H1 (cell line): ENCODE data around the gene CCDC137. TPM values are rescaled to one million over a fixed set of nuclear protein-coding genes. Genes with fewer than 3 reads are reported as not detected.

Source experiments
- CTCF ChIA-PET: fragments of 300-600 bp; sonication (Branson Sonifier 250); formaldehyde crosslinking; loops from one replicate; lab custom pipeline; 2021; ENCODE audit not compliant: partially characterized antibody; lab: Charles Lee
- POLR2A ChIA-PET: fragments of 300-600 bp; sonication (Branson Sonifier 250); formaldehyde crosslinking; loops from one replicate; lab custom pipeline; 2021; ENCODE audit warnings: inconsistent platforms; ENCODE audit not compliant: partially characterized antibody; lab: Charles Lee
- DNase-seq, 2 experiments: peaks; one replicate each; pipeline versions ENCODE4 v3.0.0 to v3.0.0-alpha.2; 2010 to 2022; ENCODE audit warnings: low spot score in 2 of 2, low read depth in 1 of 2, mixed read lengths in 1 of 2
- FAIRE-seq: peaks from 2 replicates; lab custom pipeline; 2011; peaks lifted over from hg19 to GRCh38; lab: Jason Lieb, UNC
- H2AFZ ChIP-seq: 2 replicates; pipeline ENCODE4 v1.8.1; 2012; ENCODE audit warnings: low read length, inconsistent platforms
- H2AK5ac ChIP-seq: 2 replicates; pipeline ENCODE4 v1.6.1; 2013; ENCODE audit warnings: low read depth, low read length
- H2BK120ac ChIP-seq: replicated peaks from 2 replicates; pipeline ENCODE3; 2013; ENCODE audit warnings: low read depth, low read length, inconsistent platforms
- H2BK12ac ChIP-seq: 2 replicates; pipeline ENCODE4 v1.6.1; 2013; ENCODE audit warnings: low read depth, low read length
- H2BK15ac ChIP-seq: 2 replicates; pipeline ENCODE4 v1.6.1; 2013; ENCODE audit warnings: low read length
- H2BK20ac ChIP-seq: 2 replicates; pipeline ENCODE4 v1.6.1; 2013; ENCODE audit warnings: low read length
- H2BK5ac ChIP-seq: 2 replicates; pipeline ENCODE4 v1.6.1; 2013; ENCODE audit warnings: low read depth, low read length
- H3K14ac ChIP-seq: 2 replicates; pipeline ENCODE4 v1.6.1; 2013; ENCODE audit warnings: inconsistent platforms; ENCODE audit not compliant: insufficient read length
- H3K18ac ChIP-seq: 2 replicates; pipeline ENCODE4 v1.6.1; 2013; ENCODE audit warnings: low read length; ENCODE audit errors: extremely low read depth
- H3K23ac ChIP-seq: 2 replicates; pipeline ENCODE4 v1.6.1; 2013; ENCODE audit warnings: inconsistent platforms; ENCODE audit not compliant: insufficient read length
- H3K23me2 ChIP-seq: 2 replicates; pipeline ENCODE4 v1.6.1; 2013; ENCODE audit warnings: low read depth, low read length
- H3K27ac ChIP-seq: 2 replicates; pipeline ENCODE4 v1.6.1; 2011; ENCODE audit warnings: low read depth, low read length, inconsistent platforms
- H3K27me3 ChIP-seq, 4 experiments: replicated peaks in 1 of 4; 1 replicate in 1 of 4; 2 replicates in 3 of 4; pipeline versions ENCODE4 v1.6.1 to v1.8.1; 2011 to 2013; ENCODE audit warnings: low read length in 3 of 4, mild to moderate bottlenecking in 3 of 4, inconsistent platforms in 2 of 4, mixed read lengths in 2 of 4, moderate library complexity in 1 of 4; ENCODE audit not compliant: control insufficient read depth in 3 of 4, insufficient read depth in 3 of 4; ENCODE audit errors: extremely low read depth in 1 of 4
- H3K36me3 ChIP-seq, 4 experiments: 2 replicates each; pipeline versions ENCODE4 v1.6.1 to v1.8.1; 2011 to 2013; ENCODE audit warnings: mild to moderate bottlenecking in 4 of 4, low read length in 3 of 4, moderate library complexity in 2 of 4, control low read depth in 1 of 4, inconsistent platforms in 1 of 4; ENCODE audit not compliant: insufficient read depth in 4 of 4, control insufficient read depth in 2 of 4
- H3K4ac ChIP-seq: replicated peaks from 2 replicates; pipeline ENCODE3; 2013; ENCODE audit warnings: low read length, low read depth, mixed read lengths, inconsistent platforms; ENCODE audit not compliant: insufficient read length
- H3K4me1 ChIP-seq, 4 experiments: replicated peaks in 1 of 4; 1 replicate in 1 of 4; 2 replicates in 3 of 4; pipeline versions ENCODE4 v1.6.1 to v1.8.1; 2011 to 2013; ENCODE audit warnings: low read length in 3 of 4, inconsistent platforms in 2 of 4, mixed read lengths in 1 of 4; ENCODE audit not compliant: insufficient read depth in 4 of 4, control insufficient read depth in 3 of 4
- H3K4me2 ChIP-seq, 2 experiments: 2 replicates each; pipeline versions ENCODE4 v1.6.1 to v1.8.1; 2011 to 2013; ENCODE audit warnings: low read depth in 2 of 2, low read length in 2 of 2, control low read depth in 1 of 2, inconsistent platforms in 1 of 2, mild to moderate bottlenecking in 1 of 2; ENCODE audit not compliant: insufficient read depth in 1 of 2
- H3K4me3 ChIP-seq, 4 experiments: fragments of 200-600, 300-600 bp in 1 of 4; sonication (generic), shearing (Covaris generic), sonication (Bioruptor Twin) in 1 of 4; 2 replicates each; pipeline versions ENCODE4 v1.5.1 to v1.8.1; 2011 to 2016; ENCODE audit warnings: low read length in 4 of 4, low read depth in 3 of 4, control low read depth in 2 of 4, inconsistent platforms in 2 of 4, mild to moderate bottlenecking in 2 of 4, mixed read lengths in 1 of 4, moderate library complexity in 1 of 4; ENCODE audit not compliant: insufficient read depth in 2 of 4; ENCODE audit errors: extremely low read depth in 1 of 4
- H3K56ac ChIP-seq: replicated peaks from 2 replicates; pipeline ENCODE3; 2013; ENCODE audit warnings: low read depth, mild to moderate bottlenecking, mixed read lengths, low read length, inconsistent platforms; ENCODE audit not compliant: insufficient read length
- H3K79me1 ChIP-seq: 2 replicates; pipeline ENCODE4 v1.6.1; 2013; ENCODE audit warnings: low read depth, low read length, control low read depth
- H3K79me2 ChIP-seq, 2 experiments: 2 replicates each; pipeline versions ENCODE4 v1.6.1 to v1.8.1; 2012 to 2013; ENCODE audit warnings: low read length in 2 of 2, mild to moderate bottlenecking in 2 of 2, inconsistent platforms in 1 of 2; ENCODE audit not compliant: insufficient read depth in 2 of 2, control insufficient read depth in 1 of 2
- H3K9ac ChIP-seq, 4 experiments: replicated peaks in 1 of 4; 1 replicate in 1 of 4; 2 replicates in 3 of 4; pipeline versions ENCODE4 v1.6.1 to v1.8.1; 2011 to 2013; ENCODE audit warnings: low read depth in 3 of 4, low read length in 3 of 4, control low read depth in 2 of 4, mild to moderate bottlenecking in 2 of 4, moderate library complexity in 2 of 4, inconsistent platforms in 1 of 4; ENCODE audit errors: extremely low read depth in 1 of 4
- H3K9me3 ChIP-seq, 2 experiments: 2 replicates each; pipeline versions ENCODE4 v1.6.1 to v1.8.1; 2012 to 2013; ENCODE audit warnings: mild to moderate bottlenecking in 2 of 2, moderate library complexity in 2 of 2, control low read depth in 1 of 2, inconsistent platforms in 1 of 2, low read depth in 1 of 2, low read length in 1 of 2, mixed read lengths in 1 of 2; ENCODE audit not compliant: insufficient read depth in 2 of 2
- H4K20me1 ChIP-seq, 2 experiments: replicated peaks in 1 of 2; 2 replicates each; pipeline versions ENCODE3 to v1.8.1; 2011 to 2013; ENCODE audit warnings: inconsistent platforms in 2 of 2, low read length in 2 of 2, mild to moderate bottlenecking in 1 of 2; ENCODE audit not compliant: insufficient read depth in 2 of 2, control insufficient read depth in 1 of 2
- H4K5ac ChIP-seq: 2 replicates; pipeline ENCODE4 v1.6.1; 2013; ENCODE audit warnings: low read length, low read depth, mixed read lengths, inconsistent platforms; ENCODE audit not compliant: insufficient read length
- H4K8ac ChIP-seq: 2 replicates; pipeline ENCODE4 v1.8.0; 2013; ENCODE audit warnings: mild to moderate bottlenecking, moderate library complexity, low read length, inconsistent platforms; ENCODE audit not compliant: insufficient read depth; ENCODE audit errors: extremely low read depth
- H4K91ac ChIP-seq: replicated peaks from 2 replicates; pipeline ENCODE3; 2013; ENCODE audit warnings: low read length, mixed read lengths, inconsistent platforms; ENCODE audit not compliant: insufficient read length
- HDAC6 ChIP-seq: IDR thresholded peaks from one replicate; pipeline ENCODE4 v1.7.1; 2012; ENCODE audit warnings: low read depth, mild to moderate bottlenecking, inconsistent platforms, low read length, moderate library complexity
- KDM5A ChIP-seq: fragments of 200-600 bp; IDR thresholded peaks from 2 replicates; pipeline ENCODE4 v1.7.1; 2012; ENCODE audit warnings: mild to moderate bottlenecking, low read length, inconsistent platforms, mixed read lengths
- NRF1 ChIP-seq: IDR thresholded peaks from 2 replicates; pipeline ENCODE4 v1.6.1; 2011; ENCODE audit warnings: mild to moderate bottlenecking, low read depth, low read length, improper control_type of control experiment
- POU5F1 ChIP-seq: IDR thresholded peaks from 2 replicates; pipeline ENCODE4 v1.6.1; 2011; ENCODE audit warnings: low read depth, mild to moderate bottlenecking, low read length, moderate library complexity
- SAP30 ChIP-seq: fragments of 300-600 bp; sonication (generic); IDR thresholded peaks from 2 replicates; pipeline ENCODE4 v1.7.1; 2012; ENCODE audit warnings: low read length, moderate library complexity, mild to moderate bottlenecking, inconsistent platforms; ENCODE audit not compliant: insufficient read depth, insufficient replicate concordance
- WGBS, 2 experiments: shearing (Covaris generic) in 1 of 2; methylation state at CpG; one replicate each; pipeline versions ENCODE4 v1.1.6 to v1.1.7; 2013 to 2015; ENCODE audit warnings: low lambda C conversion rate in 2 of 2, mixed read lengths in 2 of 2, inconsistent platforms in 1 of 2, low coverage in 1 of 2, missing lambda C conversion rate in 1 of 2; ENCODE audit not compliant: insufficient replicate concordance in 2 of 2, insufficient coverage in 1 of 2, insufficient read length in 1 of 2; ENCODE audit errors: extremely low coverage in 1 of 2, missing lambda C conversion rate in 1 of 2; 5-methylcytosine and 5-hydroxymethylcytosine counted together
- polyA plus RNA-seq, 7 experiments: library from polyadenylated mRNA; depleted of rRNA in 3 of 7; stranded (reverse) in 5 of 7; unstranded in 2 of 7; fragments of >200 nt in 5 of 7; fragments of 200-250 nt in 2 of 7; gene quantifications; 1 replicate in 5 of 7; 2 replicates in 1 of 7; 4 replicates in 1 of 7; pipeline versions ENCODE4 v1.2.1 to v1.2.3, GENCODE V29; 2011 to 2013; ENCODE audit warnings: missing spikeins in 2 of 7, mixed read lengths in 2 of 7
- total RNA-seq: library from RNA; stranded (reverse); fragmentation: NEBNext Ultra II Directional; extraction: Animal tissue kit (Norgen Biotek cat#: 25700); gene quantifications from 2 replicates; pipeline ENCODE4 v1.2.1, GENCODE V29; 2021

Gene CCDC137
- total and polyA plus RNA-seq, 2 of the 8 experiments (the other 6 are each of a cell fraction or from before 2014, with no cell fraction given) = 17.6 to 38.6 TPM

DNA sequence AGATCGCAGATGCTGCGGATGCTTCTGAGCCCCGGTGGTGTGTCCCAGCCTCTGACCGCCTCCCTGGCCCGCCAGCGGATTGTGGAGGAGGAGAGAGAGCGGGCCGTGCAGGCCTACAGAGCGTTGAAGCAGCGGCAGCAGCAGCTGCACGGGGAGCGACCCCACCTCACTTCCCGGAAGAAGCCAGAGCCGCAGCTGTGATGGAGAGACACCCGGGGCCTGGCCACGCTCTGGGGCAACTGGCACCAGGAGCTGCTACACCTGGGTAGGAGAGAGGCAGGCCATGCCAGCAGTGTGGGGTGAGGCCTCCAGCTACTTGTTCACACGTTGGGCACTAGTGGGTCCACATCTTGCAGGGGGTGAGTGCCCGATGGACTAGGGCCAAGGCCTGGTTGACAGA, 6.0 kb downstream of the CCDC137 start:
- H3K36me3 ChIP-seq = peaks cover 26 to 58% (median 51%) of the 10 kb centered on the region in 4 experiments
- H4K91ac ChIP-seq = no peak overlapping the region
- H4K8ac ChIP-seq = no peak overlapping the region

More for the DNA sequence above, 6.0 kb downstream of the CCDC137 start:
- Histone ChIP-seq H2AK5ac (no peak overlapping the region), H4K5ac (no peak overlapping the region), H2BK120ac (no peak overlapping the region), H3K4me2 (no peak overlapping the region), H3K4me1 (peaks cover 0 to 2% (median 2%) of the 10 kb centered on the region in 4 experiments; a peak in 4 of 7 replicates), H3K23ac (no peak overlapping the region), H3K56ac (no peak overlapping the region), H3K18ac (no peak overlapping the region), H2BK12ac (no peak overlapping the region), H2BK5ac (no peak overlapping the region), H3K23me2 (no peaks in the 10 kb centered on the region), H3K27ac (no peak overlapping the region), H2AFZ (no peak overlapping the region), H3K79me2 (peaks cover 0 to 20% of the 10 kb centered on the region in 2 experiments; a peak in 2 of 4 replicates), H3K79me1 (peaks cover 2% of the 10 kb centered on the region; the same call in 1 of the 2 replicates), H3K27me3 (no peaks in the 10 kb centered on the region), H2BK20ac (no peak overlapping the region), H2BK15ac (no peak overlapping the region), H3K9ac (no peak overlapping the region), H4K20me1 (peaks cover 13 to 24% of the 10 kb centered on the region in 2 experiments), H3K4me3 (no peak overlapping the region), H3K9me3 (no peaks in the 10 kb centered on the region), H3K4ac (no peak overlapping the region), H3K14ac (no peak overlapping the region)
- no peak for TF ChIP-seq SAP30
- TF ChIP-seq KDM5A = no peak
- no peak for TF ChIP-seq NRF1
- TF ChIP-seq POU5F1 = no peak
- TF ChIP-seq HDAC6 = no peak
- CTCF ChIA-PET = interaction anchor here (1.1 to 1.6 kb wide), 2 partner anchors 23 to 34 kb away, joined by 3 to 6 read pairs; no protein-coding TSS in a partner anchor
- FAIRE-seq (no peak), DNase-seq (no peak)
- 95% methylated on average over 17 of the region's 18 CpGs; no CpG with 5 or more reads in 1 of the 2 experiments for WGBS, 2 experiments
- POLR2A ChIA-PET = interaction anchor here (0.8 to 28.4 kb wide), 9 partner anchors 12 to 220 kb away, joined by 3 to 436 read pairs (median 4); partner anchors contain the start of genes ARL16, HGS, MRPL12 and PDE6G
